Stomach (tissue), 4 donors: ENCODE results near the gene XYLT1.
A peak's percentile ranks its signal among the peaks of the same experiment; 100 is the strongest.

Experiments
- EP300 ChIP-seq: sonication (generic); formaldehyde crosslinking; IDR thresholded peaks from one replicate; pipeline ENCODE4 v1.6.1; 2017; ENCODE audit warnings: antibody characterized with exemption
- POLR2A ChIP-seq, 4 donors: fragments of 450-650 bp; IDR thresholded peaks; one replicate each; pipeline ENCODE4 v1.6.1; 2016; ENCODE audit warnings: antibody characterized with exemption in 4 of 4, control low read depth in 2 of 4, mild to moderate bottlenecking in 1 of 4, moderate library complexity in 1 of 4
- POLR2AphosphoS5 ChIP-seq, 3 donors: sonication (generic); formaldehyde crosslinking; IDR thresholded peaks; one replicate each; pipeline ENCODE4 v1.6.1; 2016; ENCODE audit warnings: antibody characterized with exemption in 3 of 3
- TF ChIP-seq, protein P1 (sequence below), 7 experiments: fragments of 450-650 bp in 4 of 7; fragments of 200-600 bp in 3 of 7; sonication (generic) in 3 of 7; IDR thresholded peaks; one replicate each; pipeline ENCODE4 v1.5.1; 2016 to 2019; ENCODE audit warnings: antibody characterized with exemption in 7 of 7, control low read depth in 2 of 7, mild to moderate bottlenecking in 1 of 7

DNA sequence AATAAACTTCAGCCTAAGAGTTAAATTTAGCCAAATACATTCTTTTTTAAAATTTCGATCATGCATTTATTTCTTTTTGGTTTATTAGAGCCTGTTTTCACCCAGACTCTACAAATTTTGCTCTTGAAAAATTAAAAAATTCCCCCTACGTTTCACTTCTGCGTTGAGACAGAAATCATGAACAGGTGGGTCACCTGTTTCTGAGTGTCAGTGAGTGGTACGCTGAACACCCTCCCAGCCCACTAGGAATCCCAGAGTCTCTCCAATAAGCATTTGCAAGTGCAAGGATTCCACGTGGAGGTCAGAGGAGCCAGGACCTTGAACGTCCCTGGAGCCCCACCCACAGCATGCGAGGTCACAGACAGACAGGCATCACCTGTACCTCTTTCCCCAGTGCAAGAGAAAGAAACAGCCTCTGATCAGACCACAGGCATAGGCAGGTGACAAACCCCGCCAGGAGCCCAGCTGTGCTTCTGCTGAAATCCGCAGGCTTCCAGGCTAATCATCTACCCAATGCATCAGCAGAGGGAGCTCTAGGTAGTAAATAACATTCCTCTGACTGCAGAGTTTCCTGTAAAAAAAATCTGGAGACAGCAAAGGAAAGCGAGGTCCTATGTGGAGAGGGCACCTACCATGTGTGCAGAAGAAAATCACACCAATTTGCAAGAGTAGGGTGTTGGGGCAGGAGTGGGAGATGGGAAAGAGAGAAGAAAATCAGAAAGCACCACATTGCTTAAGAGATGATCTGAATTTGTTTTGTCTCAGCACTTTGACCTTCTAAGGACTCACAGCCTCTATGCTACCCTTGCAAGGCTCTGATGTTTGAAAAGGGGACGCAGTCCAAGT is 5.9 kb upstream of the XYLT1 start:
- TF ChIP-seq, protein P1, sequence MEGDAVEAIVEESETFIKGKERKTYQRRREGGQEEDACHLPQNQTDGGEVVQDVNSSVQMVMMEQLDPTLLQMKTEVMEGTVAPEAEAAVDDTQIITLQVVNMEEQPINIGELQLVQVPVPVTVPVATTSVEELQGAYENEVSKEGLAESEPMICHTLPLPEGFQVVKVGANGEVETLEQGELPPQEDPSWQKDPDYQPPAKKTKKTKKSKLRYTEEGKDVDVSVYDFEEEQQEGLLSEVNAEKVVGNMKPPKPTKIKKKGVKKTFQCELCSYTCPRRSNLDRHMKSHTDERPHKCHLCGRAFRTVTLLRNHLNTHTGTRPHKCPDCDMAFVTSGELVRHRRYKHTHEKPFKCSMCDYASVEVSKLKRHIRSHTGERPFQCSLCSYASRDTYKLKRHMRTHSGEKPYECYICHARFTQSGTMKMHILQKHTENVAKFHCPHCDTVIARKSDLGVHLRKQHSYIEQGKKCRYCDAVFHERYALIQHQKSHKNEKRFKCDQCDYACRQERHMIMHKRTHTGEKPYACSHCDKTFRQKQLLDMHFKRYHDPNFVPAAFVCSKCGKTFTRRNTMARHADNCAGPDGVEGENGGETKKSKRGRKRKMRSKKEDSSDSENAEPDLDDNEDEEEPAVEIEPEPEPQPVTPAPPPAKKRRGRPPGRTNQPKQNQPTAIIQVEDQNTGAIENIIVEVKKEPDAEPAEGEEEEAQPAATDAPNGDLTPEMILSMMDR (IDR thresholded peaks at IDR 0.05) = peak in 5 of 7 experiments; percentile 33 to 41 (median 34)
- TF ChIP-seq POLR2AphosphoS5 (IDR thresholded peaks at IDR 0.05) (peak in 1 of 3 donors; percentile 11), POLR2A (IDR thresholded peaks at IDR 0.05) (no peak), EP300 (no peak)
